Calu3 (cell line): Measurements from ENCODE around the gene DPYD. TPM values are rescaled to one million over a fixed set of nuclear protein-coding genes. Genes with fewer than 3 reads are reported as not detected.

ENCODE experiments used
- BruUV-seq: library from RNA; stranded (reverse); fragments of 400-500 nt; replicated peaks from 2 replicates; lab custom pipeline; 2021; lab: Mats Ljungman, UMichigan
- CTCF ChIA-PET: fragments of 300-600 bp; sonication (Branson Sonifier 250); formaldehyde crosslinking; loops from one replicate; lab custom pipeline; 2022; ENCODE audit warnings: antibody characterized with exemption; lab: Charles Lee
- DNase-seq: peaks from one replicate; pipeline ENCODE4 v3.0.0; 2022
- H3K27ac Mint-ChIP-seq: one replicate; pipeline ENCODE4 v1.8.0; 2022; ENCODE audit warnings: mixed read lengths; ENCODE audit not compliant: unreplicated experiment
- H3K27me3 Mint-ChIP-seq: one replicate; pipeline ENCODE4 v1.8.0; 2022; ENCODE audit warnings: mixed read lengths; ENCODE audit not compliant: unreplicated experiment
- H3K36me3 Mint-ChIP-seq: one replicate; pipeline ENCODE4 v1.8.0; 2022; ENCODE audit warnings: mild to moderate bottlenecking, moderate library complexity, mixed read lengths; ENCODE audit not compliant: insufficient read depth, unreplicated experiment
- H3K4me1 Mint-ChIP-seq: one replicate; pipeline ENCODE4 v1.8.0; 2022; ENCODE audit warnings: mild to moderate bottlenecking, low read depth, mixed read lengths; ENCODE audit not compliant: unreplicated experiment
- H3K4me3 Mint-ChIP-seq: one replicate; pipeline ENCODE4 v1.8.0; 2022; ENCODE audit warnings: mild to moderate bottlenecking, low read depth, moderate library complexity, mixed read lengths; ENCODE audit not compliant: unreplicated experiment
- H3K9me3 Mint-ChIP-seq: one replicate; pipeline ENCODE4 v1.8.0; 2022; ENCODE audit warnings: low read depth, mixed read lengths; ENCODE audit not compliant: unreplicated experiment
- CTCF ChIP-seq: fragments of 200-600 bp; IDR thresholded peaks from one replicate; pipeline ENCODE4 v1.8.0; 2022; ENCODE audit warnings: antibody characterized with exemption; ENCODE audit not compliant: unreplicated experiment
- intact Hi-C: fragments of 100-400 bp; cut with micrococcal nuclease; formaldehyde crosslinking; loops from one replicate; pipeline ENCODE4 v1.10.0; 2022; ENCODE audit not compliant: unreplicated experiment
- total RNA-seq: library from RNA; stranded (reverse); gene quantifications from 2 replicates; pipeline ENCODE4 v1.2.3, GENCODE V29; 2022

The DPYD gene
- total RNA-seq, 1 experiment from 2014 or later = 15.6 TPM

GRCh38 chr1:97073169-97073568 lies 847.7 kb downstream of the DPYD start:
- no peak for TF ChIP-seq CTCF
- no peak overlapping the region for H3K4me3 Mint-ChIP-seq
- H3K9me3 Mint-ChIP-seq = no peaks in the 10 kb centered on the region
- no peaks in the 10 kb centered on the region for H3K4me1 Mint-ChIP-seq
- no peaks in the 10 kb centered on the region for H3K36me3 Mint-ChIP-seq
- no peaks in the 10 kb centered on the region for H3K27me3 Mint-ChIP-seq
- DNase-seq = no peak
- no TSS peak for BruUV-seq
- CTCF ChIA-PET = no interaction called here
- H3K27ac Mint-ChIP-seq = no peak overlapping the region
- intact Hi-C loops = no loop called here

GRCh38 chr1:97071173-97071572 lies 849.7 kb downstream of the DPYD start:
- intact Hi-C loops = no loop called here
- Mint-ChIP-seq H3K27ac (no peak overlapping the region), H3K9me3 (no peaks in the 10 kb centered on the region), H3K27me3 (no peaks in the 10 kb centered on the region), H3K4me3 (no peak overlapping the region), H3K4me1 (no peaks in the 10 kb centered on the region), H3K36me3 (no peaks in the 10 kb centered on the region)
- CTCF ChIA-PET = no interaction called here
- no peak for DNase-seq
- TF ChIP-seq CTCF = no peak
- BruUV-seq = no TSS peak

GRCh38 chr1:97070376-97070775 lies 850.5 kb downstream of the DPYD start:
- no peaks in the 10 kb centered on the region for H3K9me3 Mint-ChIP-seq
- DNase-seq = no peak
- no peak overlapping the region for H3K27ac Mint-ChIP-seq
- CTCF ChIA-PET = no interaction called here
- no peak overlapping the region for H3K4me3 Mint-ChIP-seq
- TF ChIP-seq CTCF = no peak
- BruUV-seq = no TSS peak
- no peaks in the 10 kb centered on the region for H3K4me1 Mint-ChIP-seq
- intact Hi-C loops = no loop called here
- no peaks in the 10 kb centered on the region for H3K36me3 Mint-ChIP-seq
- H3K27me3 Mint-ChIP-seq = no peaks in the 10 kb centered on the region

- no peak for TF ChIP-seq CTCF
- no peak for DNase-seq
- no peaks in the 10 kb centered on the region for H3K27me3 Mint-ChIP-seq
- H3K9me3 Mint-ChIP-seq = no peaks in the 10 kb centered on the region
- CTCF ChIA-PET = no interaction called here
- intact Hi-C loops = no loop called here
- no peak overlapping the region for H3K27ac Mint-ChIP-seq
- no peak overlapping the region for H3K4me3 Mint-ChIP-seq
- H3K4me1 Mint-ChIP-seq = no peaks in the 10 kb centered on the region
- BruUV-seq = no TSS peak
- no peaks in the 10 kb centered on the region for H3K36me3 Mint-ChIP-seq
Observed at GRCh38 chr1:97069312-97069711, 851.5 kb downstream of the DPYD start.
